Upper lobe of left lung (tissue), 4 donors: Measurements from ENCODE around the gene PNKP.

ENCODE experiments used
- CTCF ChIP-seq, 6 experiments: fragments of 450-650 bp in 4 of 6; fragments of 200-600 bp in 2 of 6; sonication (generic) in 2 of 6; IDR thresholded peaks; one replicate each; pipeline ENCODE4 v1.5.1; 2016 to 2019; ENCODE audit warnings: antibody characterized with exemption in 6 of 6
- POLR2A ChIP-seq, 4 donors: fragments of 450-650 bp; IDR thresholded peaks; one replicate each; pipeline ENCODE4 v1.5.1; 2016 to 2017; ENCODE audit warnings: antibody characterized with exemption in 4 of 4, mild to moderate bottlenecking in 2 of 4
- POLR2AphosphoS5 ChIP-seq, 2 donors: sonication (generic); formaldehyde crosslinking; IDR thresholded peaks; one replicate each; pipeline ENCODE4 v1.5.1; 2017; ENCODE audit warnings: antibody characterized with exemption in 2 of 2

GRCh38 chr19:49852631-49853126 is 14.7 kb downstream of the PNKP start:
- no peak for TF ChIP-seq CTCF (IDR thresholded peaks at IDR 0.05)
- TF ChIP-seq POLR2A (IDR thresholded peaks at IDR 0.05), result no peak
- no peak for TF ChIP-seq POLR2AphosphoS5 (IDR thresholded peaks at IDR 0.05)
